GM19240 (cell line): ENCODE measurements around the gene OBSCN.
"Not testable (repeated sequence)": the region's sequence is repeated elsewhere in the genome, so short reads cannot be mapped to it uniquely, and the experiment has no call there.

Experiments
- DNase-seq: peaks from one replicate; pipeline ENCODE4 v3.0.0; 2011; ENCODE audit warnings: low spot score; ENCODE audit not compliant: insufficient read length

Gene OBSCN

DNA sequence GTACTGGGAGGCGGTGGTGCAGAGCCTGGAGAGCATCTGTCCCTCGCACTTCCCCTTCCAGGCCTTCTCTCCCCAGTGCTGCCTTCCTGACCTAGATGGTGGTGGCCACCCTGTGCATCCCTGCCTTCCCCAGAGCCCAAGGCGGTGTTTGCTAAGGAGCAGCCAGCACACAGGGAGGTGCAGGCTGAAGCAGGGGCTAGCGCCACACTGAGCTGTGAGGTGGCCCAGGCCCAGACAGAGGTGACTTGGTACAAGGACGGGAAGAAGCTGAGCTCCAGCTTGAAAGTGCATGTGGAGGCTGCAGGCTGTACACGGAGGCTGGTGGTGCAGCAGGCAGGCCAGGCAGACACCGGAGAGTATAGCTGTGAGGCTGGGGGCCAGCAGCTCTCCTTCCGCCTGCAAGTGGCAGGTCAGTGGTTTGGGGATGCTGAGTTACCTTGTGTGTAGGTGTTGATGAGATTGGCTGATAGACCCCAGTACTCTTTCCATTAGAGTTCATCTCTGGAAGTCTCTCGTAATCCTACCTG is 51.6 kb downstream of the OBSCN start:
- no peak for DNase-seq

DNA sequence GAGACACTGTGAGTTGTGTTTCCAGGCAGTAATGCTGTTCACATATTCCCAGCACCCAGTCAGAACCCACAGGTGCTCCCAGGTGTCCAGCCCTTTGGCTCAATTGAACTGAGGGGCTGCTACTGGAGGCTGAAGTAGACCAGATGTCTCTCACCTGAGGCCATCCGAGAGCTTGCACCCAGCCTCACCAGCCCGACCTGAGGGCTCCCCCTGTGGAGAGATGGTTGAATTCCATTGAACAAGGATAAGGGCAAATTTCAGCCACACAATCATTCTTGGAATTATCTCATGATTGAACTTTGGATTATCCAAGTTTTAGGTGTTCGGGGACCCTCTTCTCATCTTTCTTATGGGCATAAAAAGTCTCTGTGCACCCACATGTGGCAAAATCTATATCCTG is 52.1 kb downstream of the OBSCN start:
- no peak for DNase-seq

DNA sequence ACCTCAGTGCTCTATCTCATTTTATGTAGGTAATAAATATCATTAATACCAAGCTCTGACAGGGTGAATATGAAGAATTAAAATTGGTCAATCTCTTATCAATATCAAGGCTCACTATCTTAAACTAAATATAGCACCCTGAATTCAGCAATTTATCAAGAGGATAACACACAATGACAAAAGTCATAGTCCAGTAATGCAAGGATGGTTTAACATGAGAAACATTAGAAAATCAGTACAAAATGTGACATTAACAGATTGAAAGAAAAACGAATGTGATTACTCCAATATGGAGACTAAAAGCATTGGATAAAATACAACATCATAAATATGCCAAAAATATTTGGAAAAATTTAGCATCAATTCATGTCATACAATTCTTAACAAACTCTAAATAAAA is 53.9 kb downstream of the OBSCN start:
- no peak for DNase-seq

DNA sequence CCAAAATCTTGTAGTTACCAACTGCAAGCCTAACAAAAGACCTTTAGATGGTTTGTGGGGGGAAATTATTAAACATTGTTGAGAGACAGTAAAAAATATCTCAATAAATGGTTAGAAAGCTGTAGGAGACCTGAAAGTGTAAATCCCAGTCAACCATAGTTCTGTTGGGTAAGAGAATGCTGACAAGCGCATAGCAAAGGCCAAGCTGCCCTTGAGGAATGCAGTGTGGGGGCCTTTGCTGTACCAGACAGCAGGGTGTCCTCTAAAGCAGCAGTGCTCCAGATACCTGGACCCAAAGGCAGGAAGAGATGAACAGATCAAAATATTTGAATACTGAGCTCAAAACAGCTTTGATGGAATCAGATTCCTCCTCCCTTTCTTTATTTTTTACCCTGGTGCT is 54.6 kb downstream of the OBSCN start:
- no peak for DNase-seq

DNA sequence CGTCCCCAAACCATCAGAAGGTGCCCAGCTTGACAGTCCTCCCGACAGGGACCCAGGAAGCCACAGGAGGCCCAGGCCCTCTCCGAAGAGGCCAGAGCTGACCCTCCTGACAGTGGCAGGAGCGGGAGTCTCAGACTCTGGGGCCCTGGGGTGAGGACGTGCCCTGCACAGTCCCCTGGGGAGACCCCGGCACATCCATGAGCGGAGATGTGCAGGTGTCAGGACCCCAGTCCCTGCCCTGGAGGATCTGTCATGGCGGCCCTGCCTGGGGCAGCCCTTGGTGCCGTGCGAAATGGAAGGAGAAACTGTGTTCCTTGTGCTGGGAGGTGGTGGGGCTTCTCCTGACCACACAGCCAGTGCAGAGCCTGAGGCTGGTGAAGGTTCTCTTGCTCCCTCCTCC is 55.8 kb downstream of the OBSCN start:
- DNase-seq: no peak

DNA sequence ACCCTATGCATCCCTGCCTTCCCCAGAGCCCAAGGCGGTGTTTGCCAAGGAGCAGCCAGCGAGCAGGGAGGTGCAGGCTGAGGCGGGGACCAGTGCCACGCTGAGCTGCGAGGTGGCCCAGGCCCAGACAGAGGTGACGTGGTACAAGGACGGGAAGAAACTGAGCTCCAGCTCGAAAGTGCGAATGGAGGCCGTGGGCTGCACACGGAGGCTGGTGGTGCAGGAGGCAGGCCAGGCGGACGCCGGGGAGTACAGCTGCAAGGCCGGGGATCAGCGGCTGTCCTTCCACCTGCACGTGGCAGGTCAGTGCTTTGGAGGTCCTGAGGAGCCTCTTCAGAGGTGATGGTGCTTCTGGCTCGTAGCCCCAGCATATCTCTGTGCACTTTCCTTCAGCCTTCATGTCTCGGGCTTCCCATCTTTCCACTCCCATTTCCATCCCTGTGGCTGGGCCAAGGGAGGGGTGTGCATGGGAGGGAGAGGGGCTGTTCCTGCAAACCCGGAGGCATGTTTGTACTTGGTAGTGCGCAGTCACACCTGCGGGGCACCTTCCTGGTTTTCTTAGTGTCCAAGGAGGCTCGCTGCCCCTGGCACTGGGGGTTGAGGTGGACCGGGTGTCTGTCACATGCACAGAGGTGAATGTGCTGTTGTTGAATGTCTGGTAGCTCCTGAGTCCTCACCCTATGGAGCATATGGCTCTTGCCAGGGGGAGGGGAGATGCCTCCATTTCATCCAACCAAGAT is 56.4 kb downstream of the OBSCN start:
- DNase-seq: no peak

DNA sequence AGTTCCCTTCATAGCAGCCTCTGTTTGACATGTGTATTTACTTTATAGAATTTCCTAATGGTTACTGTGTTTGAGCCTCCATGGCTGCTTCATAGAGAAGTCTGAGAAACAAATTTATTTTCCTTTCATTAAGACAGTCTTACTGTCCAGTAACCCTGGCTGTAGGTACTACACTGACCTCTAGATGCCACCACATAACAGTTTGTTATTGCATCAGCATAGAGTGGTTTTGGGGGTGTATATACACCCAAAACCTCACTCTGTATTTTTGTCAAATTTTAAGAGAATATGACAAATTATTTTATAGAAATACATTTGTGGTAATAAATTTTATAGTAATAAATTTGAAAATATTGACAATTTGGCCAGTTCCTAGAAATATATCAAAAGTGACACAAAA is 57.3 kb downstream of the OBSCN start:
- DNase-seq: no peak

DNA sequence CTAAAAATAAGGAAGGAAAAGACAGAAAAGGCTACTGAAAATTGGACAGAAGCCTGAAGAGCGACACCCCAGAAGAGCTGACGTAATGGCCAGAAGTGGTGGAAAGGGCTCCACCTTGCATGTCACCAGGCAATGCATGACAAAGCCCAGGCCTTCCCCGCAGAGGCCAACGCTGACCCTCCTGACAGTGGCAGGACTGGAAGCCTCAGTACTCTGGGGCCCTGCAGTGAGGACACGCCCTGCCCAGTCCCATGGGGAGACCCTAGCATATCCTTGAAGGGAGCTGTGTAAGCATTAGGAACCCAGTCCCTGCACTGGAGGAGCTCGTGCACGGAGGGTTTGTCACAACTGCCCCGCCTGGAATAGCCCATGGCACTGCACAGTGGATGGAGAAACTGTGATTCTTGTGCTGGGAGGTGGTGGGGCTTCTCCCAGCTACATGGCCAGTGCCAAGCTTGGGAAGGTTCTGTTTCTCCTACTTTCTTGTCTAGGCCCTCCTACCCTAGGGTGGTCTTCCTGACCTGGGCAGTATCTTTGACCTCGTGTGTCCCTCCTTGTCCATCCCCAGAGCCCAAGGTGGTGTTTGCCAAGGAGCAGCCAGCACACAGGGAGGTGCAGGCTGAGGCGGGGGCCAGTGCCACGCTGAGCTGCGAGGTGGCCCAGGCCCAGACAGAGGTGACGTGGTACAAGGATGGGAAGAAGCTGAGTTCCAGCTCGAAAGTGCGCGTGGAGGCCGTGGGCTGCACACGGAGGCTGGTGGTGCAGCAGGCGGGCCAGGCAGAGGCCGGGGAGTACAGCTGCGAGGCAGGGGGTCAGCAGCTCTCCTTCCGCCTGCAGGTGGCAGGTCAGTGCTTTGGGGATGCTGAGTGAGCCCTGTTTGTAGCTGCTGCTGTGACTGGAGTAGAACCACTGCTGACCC is 60.4 kb downstream of the OBSCN start:
- no peak for DNase-seq

DNA sequence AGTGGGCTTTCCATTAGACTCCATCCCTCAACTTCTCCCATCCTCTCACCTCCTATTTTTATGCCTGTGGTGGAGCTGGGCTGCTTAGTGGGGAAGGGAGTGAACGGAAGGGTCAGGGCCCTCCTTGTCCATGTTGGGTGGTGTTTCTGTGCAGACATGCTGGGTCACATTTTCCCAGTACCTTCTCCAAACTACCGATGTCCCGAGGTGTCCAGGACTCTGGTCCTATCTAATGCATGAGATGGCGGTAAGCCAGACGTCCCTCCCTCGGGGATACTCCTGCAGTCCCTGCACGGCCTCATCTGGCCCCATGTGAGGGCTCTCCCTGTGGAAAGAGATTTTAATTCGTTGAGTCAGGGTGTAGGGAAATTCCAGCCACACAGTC is 61.0 kb downstream of the OBSCN start:
- no peak for DNase-seq

DNA sequence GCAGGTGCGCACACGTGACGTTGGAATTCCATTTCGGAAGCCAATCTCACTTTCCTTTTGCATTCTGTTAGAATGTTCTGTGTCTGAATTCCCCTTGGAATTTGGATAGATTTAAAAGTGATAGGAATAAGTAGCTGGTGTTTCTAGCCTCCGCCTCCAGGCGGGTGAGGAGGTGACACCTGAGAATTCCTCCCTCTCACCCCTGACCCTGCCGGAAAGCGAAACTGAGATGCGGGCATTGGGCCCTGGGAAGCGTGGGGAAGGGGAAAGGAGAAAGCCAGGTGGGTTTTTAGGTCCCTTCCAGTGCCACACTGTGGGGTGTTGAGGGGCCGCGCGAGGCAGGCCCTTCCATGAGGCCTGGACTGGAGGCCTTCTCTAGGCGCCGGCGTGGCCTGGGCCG is 61.6 kb downstream of the OBSCN start:
- not testable (repeated sequence) for DNase-seq

DNA sequence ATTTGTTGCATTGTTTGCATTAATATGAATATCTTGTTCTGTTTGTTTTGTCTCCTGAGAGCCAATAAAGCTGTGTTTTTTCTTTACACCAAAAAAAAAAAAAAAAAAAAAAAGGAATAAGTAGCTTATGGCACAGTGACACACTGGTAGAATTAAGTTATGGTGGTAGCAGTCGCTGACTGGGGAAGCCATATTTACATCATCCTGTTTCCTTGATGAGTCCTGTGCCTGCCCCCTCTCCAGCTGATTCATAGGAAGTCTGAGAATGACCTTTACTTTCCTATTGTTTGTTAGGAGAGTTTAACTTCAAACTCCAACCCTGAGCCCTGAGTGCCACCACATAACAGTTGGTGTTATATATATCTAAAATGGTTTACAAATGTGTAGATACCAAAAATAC is 62.2 kb downstream of the OBSCN start:
- DNase-seq: no peak

DNA sequence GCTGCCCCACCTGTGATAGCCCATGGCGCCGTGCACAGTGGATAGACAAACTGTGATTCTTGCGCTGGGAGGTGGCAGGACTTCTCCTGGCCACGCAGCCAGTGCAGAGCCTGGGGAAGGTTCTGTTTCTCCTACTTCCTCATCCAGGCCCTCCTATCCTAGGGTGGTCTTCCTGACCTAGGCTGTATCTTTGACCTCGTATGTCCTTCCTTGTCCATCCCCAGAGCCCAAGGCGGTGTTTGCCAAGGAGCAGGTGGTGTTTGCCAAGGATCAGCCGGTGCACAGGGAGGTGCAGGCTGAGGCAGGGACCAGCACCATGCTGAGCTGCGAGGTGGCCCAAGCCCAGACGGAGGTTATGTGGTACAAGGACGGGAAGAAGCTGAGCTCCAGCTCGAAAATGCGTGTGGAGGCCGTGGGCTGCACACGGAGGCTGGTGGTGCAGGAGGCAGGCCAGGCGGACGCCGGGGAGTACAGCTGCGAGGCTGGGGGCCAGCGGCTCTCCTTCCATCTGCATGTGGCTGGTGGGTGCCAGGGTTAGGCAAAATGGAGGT is 63.9 kb downstream of the OBSCN start:
- DNase-seq: no peak

DNA sequence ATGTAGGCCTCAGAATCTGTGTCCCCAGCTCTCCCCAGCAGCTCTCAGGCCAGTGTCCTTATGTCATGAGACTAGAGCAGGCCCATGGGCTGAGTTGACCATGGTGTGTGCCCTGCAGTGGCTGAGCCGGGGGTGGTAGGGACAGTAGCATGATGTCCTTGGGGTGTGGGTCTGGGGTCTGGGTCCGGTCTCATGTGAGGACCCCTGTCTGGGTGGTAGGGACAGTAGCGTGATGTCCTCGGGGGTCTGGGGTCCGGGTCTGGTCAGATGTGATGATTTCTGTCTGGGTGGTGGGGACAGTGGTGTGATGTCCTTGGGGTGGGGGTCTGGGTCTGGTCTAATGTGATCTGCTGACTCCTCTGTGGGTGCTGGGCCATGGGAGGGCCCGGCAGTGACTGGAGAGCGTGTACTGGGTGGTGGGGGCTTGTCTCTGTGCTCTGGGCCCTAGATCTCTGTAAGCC is 64.5 kb downstream of the OBSCN start:
- DNase-seq: no peak

DNA sequence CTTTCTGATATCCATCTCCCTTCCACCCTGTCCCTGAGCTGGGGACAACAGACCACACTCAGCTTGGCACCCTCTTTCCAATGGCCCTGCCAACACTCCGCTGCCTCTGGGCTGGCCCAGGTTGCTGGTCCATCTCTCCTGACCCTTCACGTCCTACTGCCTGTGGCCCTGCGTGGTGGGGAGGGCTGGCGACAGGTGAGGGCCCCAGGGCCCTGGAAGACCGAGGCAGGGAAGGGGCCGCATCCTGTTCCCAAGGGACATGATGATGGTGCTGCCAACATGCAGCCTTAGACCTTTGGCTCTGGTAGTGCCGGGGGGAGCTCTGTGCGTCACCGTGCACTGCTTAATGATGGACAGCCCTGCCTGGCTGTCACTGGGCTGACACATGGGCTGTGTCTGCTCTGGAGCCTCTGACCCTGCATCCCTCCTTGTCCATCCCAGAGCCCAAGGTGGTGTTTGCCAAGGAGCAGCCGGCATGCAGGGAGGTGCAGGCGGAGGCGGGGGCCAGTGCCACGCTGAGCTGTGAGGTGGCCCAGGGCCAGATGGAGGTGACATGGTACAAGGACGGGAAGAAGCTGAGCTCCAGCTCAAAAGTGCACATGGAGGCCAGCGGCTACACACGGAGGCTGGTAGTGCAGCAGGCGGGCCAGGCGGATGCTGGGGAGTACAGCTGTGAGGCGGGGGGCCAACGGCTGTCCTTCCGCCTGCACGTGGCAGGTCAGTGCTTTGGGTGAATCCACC is 65.2 kb downstream of the OBSCN start:
- DNase-seq: no peak

DNA sequence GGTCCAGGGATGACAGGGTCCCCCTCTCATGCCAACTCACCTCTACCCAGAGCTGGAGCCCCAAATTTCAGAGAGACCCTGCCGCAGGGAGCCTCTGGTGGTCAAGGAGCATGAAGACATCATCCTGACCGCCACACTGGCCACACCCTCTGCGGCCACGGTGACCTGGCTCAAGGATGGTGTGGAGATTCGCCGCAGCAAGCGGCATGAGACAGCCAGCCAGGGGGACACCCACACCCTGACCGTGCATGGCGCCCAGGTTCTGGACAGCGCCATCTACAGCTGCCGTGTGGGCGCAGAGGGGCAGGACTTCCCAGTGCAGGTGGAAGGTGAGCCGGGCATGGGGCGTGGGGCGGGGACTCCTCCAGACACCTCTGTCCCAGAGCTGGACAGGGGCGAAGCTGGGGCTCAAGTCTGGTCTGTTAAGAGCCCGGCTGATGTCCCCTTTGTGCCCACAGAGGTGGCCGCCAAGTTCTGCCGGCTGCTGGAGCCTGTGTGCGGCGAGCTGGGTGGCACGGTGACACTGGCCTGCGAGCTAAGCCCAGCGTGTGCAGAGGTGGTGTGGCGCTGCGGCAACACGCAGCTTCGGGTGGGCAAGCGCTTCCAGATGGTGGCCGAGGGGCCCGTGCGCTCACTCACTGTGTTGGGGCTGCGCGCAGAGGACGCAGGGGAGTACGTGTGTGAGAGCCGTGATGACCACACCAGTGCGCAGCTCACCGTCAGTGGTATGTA is 66.0 kb downstream of the OBSCN start:
- DNase-seq: no peak

DNA sequence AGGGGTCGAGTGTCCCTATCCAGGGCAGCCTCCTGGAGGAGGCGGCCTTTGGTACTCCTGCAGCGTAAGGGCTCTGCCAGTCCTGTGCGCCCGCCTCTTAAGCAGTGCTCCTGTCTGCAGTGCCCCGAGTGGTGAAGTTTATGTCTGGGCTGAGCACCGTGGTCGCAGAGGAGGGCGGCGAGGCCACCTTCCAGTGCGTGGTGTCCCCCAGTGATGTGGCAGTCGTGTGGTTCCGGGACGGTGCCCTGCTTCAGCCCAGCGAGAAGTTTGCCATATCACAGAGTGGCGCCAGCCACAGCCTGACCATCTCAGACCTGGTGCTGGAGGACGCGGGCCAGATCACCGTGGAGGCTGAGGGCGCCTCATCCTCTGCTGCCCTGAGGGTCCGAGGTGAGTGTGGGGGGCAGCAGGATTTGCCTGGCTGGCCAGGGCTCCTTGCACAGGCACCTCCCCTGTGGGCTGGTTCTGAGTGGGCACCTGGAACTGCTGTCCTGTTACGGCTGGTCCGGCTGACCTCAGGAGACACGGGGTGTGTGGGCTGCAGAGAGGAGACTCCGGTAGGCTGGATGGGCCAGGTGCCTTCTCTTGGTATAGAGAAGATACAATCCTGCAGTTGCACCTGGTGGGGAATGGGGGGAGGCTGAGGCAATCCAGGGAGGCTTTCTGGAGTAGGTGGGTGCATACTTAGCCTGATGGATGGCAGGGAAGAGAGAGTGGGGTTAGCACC is 66.8 kb downstream of the OBSCN start:
- DNase-seq: no peak

DNA sequence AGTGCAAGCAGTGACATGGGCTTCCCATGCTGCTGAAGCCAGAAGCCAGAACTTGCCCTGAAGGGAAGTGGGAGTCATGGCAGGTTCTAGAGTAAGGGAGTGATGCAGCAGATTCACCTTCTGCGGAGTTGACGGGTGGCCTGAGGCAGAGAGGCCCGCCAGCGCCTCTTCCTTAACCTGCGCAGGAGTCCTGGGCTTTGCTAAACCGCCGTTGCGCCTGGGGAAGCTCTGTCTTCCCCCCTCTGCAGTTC is 67.3 kb downstream of the OBSCN start:
- no peak for DNase-seq

DNA sequence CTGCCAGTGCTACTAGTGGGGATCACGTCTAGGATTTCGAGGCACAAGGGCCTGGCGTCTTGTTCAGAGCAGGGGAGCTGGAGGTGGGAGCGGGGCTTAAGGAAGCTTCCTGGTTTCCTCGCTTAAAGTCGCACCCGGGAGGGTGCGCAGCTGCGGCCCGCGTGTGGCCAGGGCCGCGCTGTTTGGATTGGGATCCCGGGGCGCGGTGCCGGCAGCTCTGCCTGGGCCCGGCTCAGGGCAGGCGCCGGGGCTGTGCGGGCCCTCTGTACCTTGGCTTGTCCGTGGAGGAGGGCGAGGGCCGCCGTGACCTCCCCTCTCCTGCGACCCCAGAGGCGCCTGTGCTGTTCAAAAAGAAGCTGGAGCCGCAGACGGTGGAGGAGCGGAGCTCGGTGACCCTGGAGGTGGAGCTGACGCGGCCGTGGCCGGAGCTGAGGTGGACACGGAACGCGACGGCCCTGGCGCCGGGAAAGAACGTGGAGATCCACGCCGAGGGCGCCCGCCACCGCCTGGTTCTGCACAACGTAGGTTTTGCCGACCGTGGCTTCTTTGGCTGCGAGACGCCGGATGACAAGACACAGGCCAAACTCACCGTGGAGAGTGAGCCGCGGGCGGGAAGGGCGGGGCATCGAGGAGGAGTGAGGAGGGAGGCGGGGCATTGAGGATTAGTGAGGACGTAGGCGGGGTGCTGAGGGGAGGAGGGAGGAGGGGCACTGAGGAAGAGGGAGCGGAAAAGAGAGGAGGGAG is 67.8 kb downstream of the OBSCN start:
- no peak for DNase-seq

DNA sequence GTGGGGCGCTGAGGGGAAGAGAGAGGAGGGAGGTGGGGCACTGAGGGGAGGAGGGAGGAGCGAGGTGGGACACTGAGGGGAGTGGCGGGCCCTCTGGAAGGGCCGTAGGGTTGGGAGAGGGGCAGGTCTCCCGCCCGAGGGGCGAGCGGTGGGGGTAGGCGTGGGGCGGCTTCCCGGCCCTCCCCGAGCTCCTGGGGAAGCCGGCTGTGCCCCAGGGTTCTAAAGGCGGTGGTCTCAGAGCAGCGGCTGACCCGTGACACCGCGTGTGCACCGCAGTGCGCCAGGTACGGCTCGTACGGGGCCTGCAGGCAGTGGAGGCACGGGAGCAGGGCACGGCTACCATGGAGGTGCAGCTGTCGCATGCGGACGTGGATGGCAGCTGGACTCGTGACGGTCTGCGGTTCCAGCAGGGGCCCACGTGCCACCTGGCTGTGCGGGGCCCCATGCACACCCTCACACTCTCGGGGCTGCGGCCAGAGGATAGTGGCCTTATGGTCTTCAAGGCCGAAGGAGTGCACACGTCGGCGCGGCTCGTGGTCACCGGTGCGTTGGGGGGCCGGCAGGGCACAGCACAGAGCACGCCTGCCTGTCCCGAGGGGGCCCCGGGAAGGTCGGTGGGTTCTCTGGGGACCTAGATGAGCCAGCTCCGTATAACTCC is 68.5 kb downstream of the OBSCN start:
- DNase-seq: no peak
